Naive thymus-derived CD8-positive, alpha-beta T cell (primary cell): ENCODE data around the gene DLG2. TPM values are rescaled to one million over a fixed set of nuclear protein-coding genes. Genes with fewer than 3 reads are reported as not detected.

Source experiments
- ATAC-seq, 2 donors: fragments of 150-1000 bp; cut with Tn5 transposase in 1 of 2; sonication (Bioruptor Pico), chemical (Tn5 transposase) in 1 of 2; 1 replicate in 1 of 2; 2 replicates in 1 of 2; pipeline ENCODE4 v1.10.0; 2021; ENCODE audit warnings: mild to moderate bottlenecking in 2 of 2, moderate library complexity in 2 of 2
- POLR2A ChIA-PET: fragments of 350-600 bp; sonication (Branson Sonifier 250); formaldehyde crosslinking; loops from one replicate; lab custom pipeline; 2021; ENCODE audit warnings: antibody characterized with exemption; lab: Charles Lee
- DNase-seq, 10 donors: peaks; one replicate each; pipeline versions ENCODE4 v3.0.0 to v3.0.0-alpha.2; 2020 to 2022
- H3K27ac Mint-ChIP-seq, 10 donors: one replicate each; pipeline ENCODE4 v1.8.0; 2020 to 2022; ENCODE audit warnings: mild to moderate bottlenecking in 10 of 10, mixed read lengths in 10 of 10, moderate library complexity in 4 of 10, inconsistent platforms in 1 of 10
- H3K27me3 Mint-ChIP-seq, 5 donors: one replicate each; pipeline ENCODE4 v1.8.0; 2021 to 2022; ENCODE audit warnings: mixed read lengths in 5 of 5
- H3K36me3 Mint-ChIP-seq, 3 donors: one replicate each; pipeline ENCODE4 v1.8.0; 2020 to 2022; ENCODE audit warnings: mixed read lengths in 3 of 3, mild to moderate bottlenecking in 2 of 3, inconsistent platforms in 1 of 3
- H3K4me1 Mint-ChIP-seq, 4 donors: one replicate each; pipeline ENCODE4 v1.8.0; 2021 to 2022; ENCODE audit warnings: mixed read lengths in 4 of 4
- H3K4me3 Mint-ChIP-seq, 10 donors: one replicate each; pipeline ENCODE4 v1.8.0; 2020 to 2022; ENCODE audit warnings: mild to moderate bottlenecking in 10 of 10, mixed read lengths in 10 of 10, moderate library complexity in 6 of 10, inconsistent platforms in 1 of 10
- H3K9me3 Mint-ChIP-seq, 9 donors: one replicate each; pipeline ENCODE4 v1.8.0; 2020 to 2022; ENCODE audit warnings: mixed read lengths in 9 of 9, mild to moderate bottlenecking in 3 of 9, inconsistent platforms in 1 of 9, moderate library complexity in 1 of 9
- polyA plus RNA-seq, 3 donors: library from polyadenylated mRNA; unstranded; fragments of 300-500 nt; fragmentation: Illumina TruSeq; gene quantifications; one replicate each; pipeline ENCODE4 v1.2.3, GENCODE V29; 2021
- total RNA-seq, 8 experiments: library from RNA in 2 of 8; stranded (reverse) in 2 of 8; gene quantifications; one replicate each; pipeline ENCODE4 v1.2.3 and lab custom pipeline; 2021 to 2026

The DLG2 gene
- total and polyA plus RNA-seq, 5 experiments from 2014 or later: 0.86 to 6.2 (median 2.5) TPM

- Mint-ChIP-seq H3K27me3 (no peaks in the 10 kb centered on the region), H3K4me3 (no peak overlapping the region), H3K27ac (no peak overlapping the region), H3K4me1 (no peaks in the 10 kb centered on the region), H3K36me3 (no peaks in the 10 kb centered on the region), H3K9me3 (peaks cover 0 to 13% (median 7%) of the 10 kb centered on the region in 9 donors)
- POLR2A ChIA-PET: no interaction called here
- ATAC-seq (no peak), DNase-seq (no peak)
Measured at GRCh38 chr11:84634309-84634708, 992.8 kb downstream of the DLG2 start.

- POLR2A ChIA-PET: no interaction called here
- no peaks in the 10 kb centered on the region for H3K4me1 Mint-ChIP-seq
- ATAC-seq (no peak), DNase-seq (no peak)
- H3K9me3 Mint-ChIP-seq: peaks cover 0 to 31% (median 17%) of the 10 kb centered on the region in 9 donors
- H3K27me3 Mint-ChIP-seq: peaks cover 0 to 5% (median 0%) of the 10 kb centered on the region in 5 donors
- no peak overlapping the region for H3K27ac Mint-ChIP-seq
- H3K4me3 Mint-ChIP-seq: no peak overlapping the region
- peaks cover 0 to 3% (median 0%) of the 10 kb centered on the region in 3 donors for H3K36me3 Mint-ChIP-seq
Measured at GRCh38 chr11:84628871-84629620, 998.1 kb downstream of the DLG2 start.

- ATAC-seq (no peak), DNase-seq (no peak)
- Mint-ChIP-seq H3K4me1 (no peaks in the 10 kb centered on the region), H3K27ac (no peak overlapping the region), H3K27me3 (peaks cover 0 to 5% (median 0%) of the 10 kb centered on the region in 5 donors), H3K9me3 (peaks cover 7 to 50% (median 19%) of the 10 kb centered on the region in 9 donors), H3K4me3 (no peak overlapping the region), H3K36me3 (peaks cover 0 to 3% (median 0%) of the 10 kb centered on the region in 3 donors)
- POLR2A ChIA-PET: no interaction called here
Measured at GRCh38 chr11:84626256-84626655, 1000.9 kb downstream of the DLG2 start.

- POLR2A ChIA-PET: no interaction called here
- no peak for ATAC-seq
- Mint-ChIP-seq H3K27me3 (no peaks in the 10 kb centered on the region), H3K36me3 (peaks cover 0 to 4% (median 3%) of the 10 kb centered on the region in 3 donors), H3K4me1 (no peaks in the 10 kb centered on the region), H3K9me3 (peaks cover 0 to 25% (median 10%) of the 10 kb centered on the region in 9 donors), H3K4me3 (no peak overlapping the region), H3K27ac (no peak overlapping the region)
- no peak for DNase-seq
Measured at GRCh38 chr11:84612645-84613044, 1014.5 kb downstream of the DLG2 start.

- Mint-ChIP-seq H3K4me3 (no peak overlapping the region), H3K4me1 (no peaks in the 10 kb centered on the region), H3K27me3 (no peaks in the 10 kb centered on the region), H3K9me3 (peaks cover 0 to 19% (median 5%) of the 10 kb centered on the region in 9 donors), H3K27ac (no peak overlapping the region), H3K36me3 (peaks cover 0 to 3% (median 0%) of the 10 kb centered on the region in 3 donors)
- POLR2A ChIA-PET: no interaction called here
- DNase-seq (no peak), ATAC-seq (no peak)
Measured at GRCh38 chr11:84608837-84609196, 1018.3 kb downstream of the DLG2 start.

- DNase-seq (no peak), ATAC-seq (no peak)
- H3K4me1 Mint-ChIP-seq: no peaks in the 10 kb centered on the region
- no peak overlapping the region for H3K27ac Mint-ChIP-seq
- peaks cover 0 to 20% (median 6%) of the 10 kb centered on the region in 9 donors for H3K9me3 Mint-ChIP-seq
- POLR2A ChIA-PET: no interaction called here
- H3K36me3 Mint-ChIP-seq: peaks cover 0 to 3% (median 0%) of the 10 kb centered on the region in 3 donors
- no peak overlapping the region for H3K4me3 Mint-ChIP-seq
- no peaks in the 10 kb centered on the region for H3K27me3 Mint-ChIP-seq
Measured at GRCh38 chr11:84607975-84608836, 1018.9 kb downstream of the DLG2 start.

GRCh38 chr11:84594602-84595001, 1032.5 kb downstream of the DLG2 start:
- H3K36me3 Mint-ChIP-seq: peaks cover 0 to 7% (median 3%) of the 10 kb centered on the region in 3 donors
- H3K9me3 Mint-ChIP-seq: peaks cover 0 to 27% (median 7%) of the 10 kb centered on the region in 9 donors
- POLR2A ChIA-PET: no interaction called here
- H3K27me3 Mint-ChIP-seq: peaks cover 0 to 3% (median 0%) of the 10 kb centered on the region in 5 donors
- ATAC-seq: no peak
- H3K4me3 Mint-ChIP-seq: no peak overlapping the region
- no peaks in the 10 kb centered on the region for H3K4me1 Mint-ChIP-seq
- DNase-seq: no peak
- no peak overlapping the region for H3K27ac Mint-ChIP-seq

- Mint-ChIP-seq H3K4me3 (no peak overlapping the region), H3K27me3 (peaks cover 0 to 3% (median 0%) of the 10 kb centered on the region in 5 donors), H3K4me1 (no peaks in the 10 kb centered on the region), H3K36me3 (peaks cover 0 to 7% (median 3%) of the 10 kb centered on the region in 3 donors), H3K9me3 (peaks cover 0 to 36% (median 7%) of the 10 kb centered on the region in 9 donors), H3K27ac (no peak overlapping the region)
- DNase-seq: no peak
- POLR2A ChIA-PET: no interaction called here
- no peak for ATAC-seq
Measured at GRCh38 chr11:84590106-84590505, 1037.0 kb downstream of the DLG2 start.

GRCh38 chr11:84588131-84588829, 1038.9 kb downstream of the DLG2 start:
- H3K4me1 Mint-ChIP-seq: no peaks in the 10 kb centered on the region
- H3K27me3 Mint-ChIP-seq: peaks cover 0 to 3% (median 0%) of the 10 kb centered on the region in 5 donors
- peak overlapping the region in 1 of 10 donors; percentile 26 for H3K27ac Mint-ChIP-seq
- POLR2A ChIA-PET: no interaction called here
- no peak for DNase-seq
- no peak for ATAC-seq
- no peak overlapping the region for H3K4me3 Mint-ChIP-seq
- peaks cover 0 to 31% (median 7%) of the 10 kb centered on the region in 9 donors for H3K9me3 Mint-ChIP-seq
- peaks cover 0 to 7% (median 3%) of the 10 kb centered on the region in 3 donors for H3K36me3 Mint-ChIP-seq

GRCh38 chr11:84583106-84583505, 1044.0 kb downstream of the DLG2 start:
- POLR2A ChIA-PET: no interaction called here

GRCh38 chr11:84581083-84581482, 1046.1 kb downstream of the DLG2 start:
- H3K9me3 Mint-ChIP-seq: peaks cover 0 to 28% (median 10%) of the 10 kb centered on the region in 9 donors
- POLR2A ChIA-PET: no interaction called here
- ATAC-seq (no peak), DNase-seq (no peak)
- H3K36me3 Mint-ChIP-seq: peaks cover 0 to 5% (median 0%) of the 10 kb centered on the region in 3 donors
- H3K27me3 Mint-ChIP-seq: peaks cover 0 to 1% (median 0%) of the 10 kb centered on the region in 5 donors
- H3K27ac Mint-ChIP-seq: no peak overlapping the region
- H3K4me3 Mint-ChIP-seq: no peak overlapping the region
- H3K4me1 Mint-ChIP-seq: no peaks in the 10 kb centered on the region

More at GRCh38 chr11:84583106-84583505, 1044.0 kb downstream of the DLG2 start:
- H3K36me3 Mint-ChIP-seq: no peaks in the 10 kb centered on the region
- H3K27ac Mint-ChIP-seq: no peak overlapping the region
- ATAC-seq (no peak), DNase-seq (no peak)
- no peaks in the 10 kb centered on the region for H3K27me3 Mint-ChIP-seq
- H3K9me3 Mint-ChIP-seq: peaks cover 0 to 21% (median 7%) of the 10 kb centered on the region in 9 donors
- no peak overlapping the region for H3K4me3 Mint-ChIP-seq
- no peaks in the 10 kb centered on the region for H3K4me1 Mint-ChIP-seq

- POLR2A ChIA-PET: no interaction called here
- no peak for DNase-seq
- no peak overlapping the region for H3K4me3 Mint-ChIP-seq
- H3K27me3 Mint-ChIP-seq: peaks cover 0 to 1% (median 0%) of the 10 kb centered on the region in 5 donors
- H3K36me3 Mint-ChIP-seq: peaks cover 0 to 5% (median 0%) of the 10 kb centered on the region in 3 donors
- H3K4me1 Mint-ChIP-seq: no peaks in the 10 kb centered on the region
- H3K27ac Mint-ChIP-seq: no peak overlapping the region
- ATAC-seq: no peak
- peaks cover 0 to 33% (median 10%) of the 10 kb centered on the region in 9 donors for H3K9me3 Mint-ChIP-seq
Measured at GRCh38 chr11:84580428-84580827, 1046.7 kb downstream of the DLG2 start.
